A549 (cell line): ENCODE results near the gene AGBL4.

ENCODE experiments used
- CBX8 ChIP-seq: fragments of 200-600 bp; sonication (generic); IDR thresholded peaks from 2 replicates; pipeline ENCODE4 v1.6.1; 2016
- CTCF ChIP-seq: fragments of >200 bp; sonication (Bioruptor Twin); formaldehyde crosslinking; IDR thresholded peaks from 3 replicates; pipeline ENCODE4 v1.5.1; 2016
- E2F6 ChIP-seq: IDR thresholded peaks from 2 replicates; pipeline ENCODE4 v1.6.1; 2012; ENCODE audit warnings: low read depth, borderline replicate concordance
- HMGXB4 ChIP-seq: fragments of 250-450 bp; sonication (Bioruptor Pico); IDR thresholded peaks from 2 replicates; pipeline ENCODE4 v1.5.0; 2021; ENCODE audit warnings: mild to moderate bottlenecking, moderate library complexity, borderline replicate concordance
- MAFK ChIP-seq: fragments of 450-650 bp; IDR thresholded peaks from 2 replicates; pipeline ENCODE4 v1.6.1; 2014; ENCODE audit not compliant: partially characterized antibody
- PHF8 ChIP-seq: fragments of 200-600 bp; sonication (generic); IDR thresholded peaks from 2 replicates; pipeline ENCODE4 v1.6.1; 2016; ENCODE audit warnings: low read depth, mild to moderate bottlenecking, antibody characterized with exemption, moderate library complexity, borderline replicate concordance
- POLR2A ChIP-seq: IDR thresholded peaks from 2 replicates; pipeline ENCODE4 v1.6.1; 2012; ENCODE audit warnings: mild to moderate bottlenecking, low read length
- RAD21 ChIP-seq, 2 experiments: fragments of >200 bp in 1 of 2; sonication (Bioruptor Twin) in 1 of 2; formaldehyde crosslinking in 1 of 2; IDR thresholded peaks in 1 of 2; conservative IDR thresholded peaks in 1 of 2; 2 replicates in 1 of 2; 3 replicates in 1 of 2; pipeline ENCODE4 v1.6.1; 2012 to 2018; ENCODE audit warnings: inconsistent platforms in 1 of 2
- REST ChIP-seq: fragments of 200-600 bp; sonication (generic); IDR thresholded peaks from 2 replicates; pipeline ENCODE4 v1.6.1; 2016; ENCODE audit warnings: antibody characterized with exemption, mild to moderate bottlenecking, moderate library complexity
- RFX5 ChIP-seq: fragments of 450-650 bp; IDR thresholded peaks from 2 replicates; pipeline ENCODE4 v1.7.1; 2014; ENCODE audit warnings: antibody characterized with exemption, mild to moderate bottlenecking, moderate library complexity
- RNF2 ChIP-seq: fragments of 200-600 bp; sonication (generic); IDR thresholded peaks from 2 replicates; pipeline ENCODE4 v1.6.1; 2016; ENCODE audit warnings: low read depth, mild to moderate bottlenecking, antibody characterized with exemption, moderate library complexity, borderline replicate concordance
- SREBF2 ChIP-seq: fragments of 450-650 bp; IDR thresholded peaks from 2 replicates; pipeline ENCODE4 v1.6.1; 2014; ENCODE audit warnings: mild to moderate bottlenecking, moderate library complexity
- TP53 ChIP-seq: fragments of 250-450 bp; sonication (Bioruptor Pico); IDR thresholded peaks from 2 replicates; pipeline ENCODE4 v1.5.0; 2021; ENCODE audit warnings: mild to moderate bottlenecking, moderate library complexity
- ZFP36 ChIP-seq: fragments of 450-650 bp; IDR thresholded peaks from 2 replicates; pipeline ENCODE4 v1.6.1; 2014; ENCODE audit warnings: borderline replicate concordance; ENCODE audit not compliant: partially characterized antibody

- TF ChIP-seq POLR2A (no peak), CTCF (no peak), E2F6 (no peak), ZFP36 (no peak), PHF8 (no peak), TP53 (no peak), SREBF2 (no peak), CBX8 (no peak), RAD21 (conservative IDR thresholded peaks at IDR 0.05 in 1 of 2, IDR thresholded peaks at IDR 0.05 in 1 of 2) (no peak), REST (no peak), RFX5 (no peak), HMGXB4 (CRISPR knock-in tag) (no peak), RNF2 (no peak), MAFK (no peak)
Measured at GRCh38 chr1:48540587-48540986, 1483.2 kb downstream of the AGBL4 start.
